GM18907 (cell line): ENCODE measurements around the gene CIAO2B.

Experiments
- ATAC-seq: cut with Tn5 transposase; IDR thresholded peaks from one replicate; pipeline ENCODE4 v1.9.1; 2021; ENCODE audit warnings: mild to moderate bottlenecking, moderate library complexity; ENCODE audit not compliant: unreplicated experiment

CIAO2B gene

GRCh38 chr16:66890799-66891198, 43.4 kb downstream of the CIAO2B start:
- ATAC-seq, result no peak

GRCh38 chr16:66889622-66890021, 44.6 kb downstream of the CIAO2B start:
- ATAC-seq, result no peak

GRCh38 chr16:66888647-66889615, 45.3 kb downstream of the CIAO2B start:
- ATAC-seq, result no peak

- ATAC-seq, result no peak
Measured at GRCh38 chr16:66886914-66887313, 47.3 kb downstream of the CIAO2B start.

- ATAC-seq, result no peak
Measured at GRCh38 chr16:66886321-66886720, 47.9 kb downstream of the CIAO2B start.

- no peak for ATAC-seq
Measured at GRCh38 chr16:66885491-66885890, 48.7 kb downstream of the CIAO2B start.

- no peak for ATAC-seq
Measured at GRCh38 chr16:66882702-66883101, 51.5 kb downstream of the CIAO2B start.
